ENCODE measurements around the gene MDH1.
"Not testable (repeated sequence)": the region's sequence is repeated elsewhere in the genome, so short reads cannot be mapped to it uniquely, and the experiment has no call there.

MDH1 gene

GRCh38 chr2:63589148-63589958, 590 bp downstream of the MDH1 start:
- no peak for DNase-seq

GRCh38 chr2:63590626-63591408, 2.1 kb downstream of the MDH1 start:
- no peak for DNase-seq

GRCh38 chr2:63591566-63592175, 2.9 kb downstream of the MDH1 start:
- no peak for DNase-seq

GRCh38 chr2:63594660-63595059, 5.9 kb downstream of the MDH1 start:
- DNase-seq = no peak

GRCh38 chr2:63596401-63596883, 7.7 kb downstream of the MDH1 start:
- no peak for DNase-seq

- DNase-seq = no peak
Measured at GRCh38 chr2:63598981-63599380, 10.2 kb downstream of the MDH1 start.

- DNase-seq = no peak
Measured at GRCh38 chr2:63600881-63601460, 12.2 kb downstream of the MDH1 start.

- DNase-seq = no peak
Measured at GRCh38 chr2:63604666-63605065, 15.9 kb downstream of the MDH1 start.

- not testable (repeated sequence) for DNase-seq
Measured at GRCh38 chr2:63608865-63609264, 20.1 kb downstream of the MDH1 start.

GRCh38 chr2:63610525-63610924, 21.8 kb downstream of the MDH1 start:
- no peak for DNase-seq

GRCh38 chr2:63613391-63613901, 24.7 kb downstream of the MDH1 start:
- no peak for DNase-seq

- DNase-seq = no peak
Measured at GRCh38 chr2:63614448-63614968, 25.7 kb downstream of the MDH1 start.

GRCh38 chr2:63614983-63615945, 26.5 kb downstream of the MDH1 start:
- no peak for DNase-seq

GRCh38 chr2:63617366-63617765, 28.6 kb downstream of the MDH1 start:
- DNase-seq = no peak

GRCh38 chr2:63619328-63619727, 30.6 kb downstream of the MDH1 start:
- no peak for DNase-seq

GRCh38 chr2:63622751-63623150, 34.0 kb downstream of the MDH1 start:
- DNase-seq = no peak

GRCh38 chr2:63623763-63624162, 35.0 kb downstream of the MDH1 start:
- not testable (repeated sequence) for DNase-seq

- DNase-seq = no peak
Measured at GRCh38 chr2:63627866-63628265, 39.1 kb downstream of the MDH1 start.

GRCh38 chr2:63628403-63628942, 39.7 kb downstream of the MDH1 start:
- no peak for DNase-seq

GRCh38 chr2:63631501-63631900, 42.7 kb downstream of the MDH1 start:
- no peak for DNase-seq

GRCh38 chr2:63632382-63632781, 43.6 kb downstream of the MDH1 start:
- no peak for DNase-seq

Data from activated CD4-positive, alpha-beta T cell treated with anti-CD3 and anti-CD28 coated beads for 4 hours (primary cell).